ENCODE results near the gene ORC1.

Gene ORC1

DNA sequence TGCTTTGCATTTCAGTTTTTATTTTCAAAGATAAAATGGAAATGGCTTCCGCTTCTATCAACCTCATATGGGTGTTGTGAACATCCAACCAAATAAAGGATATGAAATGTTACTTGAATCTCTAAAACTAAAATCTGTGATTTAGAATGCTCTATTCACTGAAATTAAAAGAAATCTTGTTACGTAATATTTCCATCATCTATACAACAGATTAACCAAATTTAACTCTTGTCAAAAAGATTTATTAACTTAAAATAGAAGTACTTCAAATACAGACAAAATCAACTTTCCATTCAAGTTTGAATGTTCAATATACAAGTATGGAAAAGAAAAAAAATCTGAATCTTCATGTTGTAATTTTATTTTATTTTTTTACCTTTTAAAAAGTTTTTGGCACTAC is 18.8 kb upstream of the ORC1 start:
- Histone ChIP-seq H2AFZ (ENCODE audit: low read length) (no peak overlapping the region), H3K23ac (ENCODE audit: low read depth, low read length, poor library complexity) (no peak overlapping the region), H2BK120ac (ENCODE audit: low read depth, low read length) (no peak overlapping the region), H3K27me3 (ENCODE audit: control insufficient read depth in 3 of 3, insufficient read depth in 3 of 3, low read depth in 1 of 3, low read length in 3 of 3) (no peaks in the 10 kb centered on the region), H3K4me3 (ENCODE audit: low read length in 2 of 2) (no peak overlapping the region), H3K4ac (ENCODE audit: low read length) (no peak overlapping the region), H2BK12ac (ENCODE audit: low read length) (no peak overlapping the region), H3K9ac (ENCODE audit: low read depth, low read length, poor library complexity) (no peak overlapping the region), H3K4me1 (ENCODE audit: control insufficient read depth in 2 of 2, insufficient read depth in 1 of 2, low read depth in 1 of 2, low read length in 2 of 2) (peaks cover 0 to 1% of the 10 kb centered on the region in 2 donors), H3K18ac (ENCODE audit: low read length) (no peak overlapping the region), H3K4me2 (ENCODE audit: insufficient read depth, low read length, poor library complexity, severe bottlenecking) (no peak overlapping the region), H3K79me1 (ENCODE audit: low read depth, low read length) (peaks cover 4% of the 10 kb centered on the region), H3K14ac (ENCODE audit: low read length) (no peak overlapping the region), H4K8ac (ENCODE audit: low read depth, low read length) (no peak overlapping the region), H2BK5ac (ENCODE audit: low read length) (no peak overlapping the region), H3K36me3 (replicated peaks in 1 of 2; ENCODE audit: control insufficient read depth in 2 of 2, insufficient read depth in 2 of 2, low read length in 2 of 2) (peaks cover 9 to 99% of the 10 kb centered on the region in 2 donors), H4K91ac (ENCODE audit: low read depth, low read length, poor library complexity) (no peak overlapping the region), H2BK15ac (ENCODE audit: low read length) (no peak overlapping the region), H3K9me3 (replicated peaks in 1 of 2; ENCODE audit: control insufficient read depth in 2 of 2, insufficient read depth in 1 of 2, low read depth in 1 of 2, low read length in 2 of 2) (no peaks in the 10 kb centered on the region), H2AK5ac (ENCODE audit: low read depth, low read length) (no peak overlapping the region), H3K27ac (replicated peaks; ENCODE audit: low read length) (no peak overlapping the region)
- no CpG with 5 or more reads among the region's 2 CpGs for WGBS, 2 donors (ENCODE audit: extremely low coverage in 2 of 2, insufficient read length in 2 of 2, insufficient replicate concordance in 1 of 2)
- no peak for DNase-seq (ENCODE audit: low spot score)

- Histone ChIP-seq H3K79me1 (ENCODE audit: low read depth, low read length) (peaks cover 4% of the 10 kb centered on the region), H2BK12ac (ENCODE audit: low read length) (no peak overlapping the region), H3K36me3 (replicated peaks in 1 of 2; ENCODE audit: control insufficient read depth in 2 of 2, insufficient read depth in 2 of 2, low read length in 2 of 2) (peaks cover 6 to 99% of the 10 kb centered on the region in 2 donors), H3K23ac (ENCODE audit: low read depth, low read length, poor library complexity) (no peak overlapping the region), H3K4me2 (ENCODE audit: insufficient read depth, low read length, poor library complexity, severe bottlenecking) (no peak overlapping the region), H2AFZ (ENCODE audit: low read length) (no peak overlapping the region), H3K27ac (replicated peaks; ENCODE audit: low read length) (no peak overlapping the region), H4K91ac (ENCODE audit: low read depth, low read length, poor library complexity) (no peak overlapping the region), H3K14ac (ENCODE audit: low read length) (no peak overlapping the region), H3K9ac (ENCODE audit: low read depth, low read length, poor library complexity) (no peak overlapping the region), H3K18ac (ENCODE audit: low read length) (no peak overlapping the region), H2BK5ac (ENCODE audit: low read length) (no peak overlapping the region), H2AK5ac (ENCODE audit: low read depth, low read length) (no peak overlapping the region), H2BK15ac (ENCODE audit: low read length) (no peak overlapping the region), H3K4me3 (ENCODE audit: low read length in 2 of 2) (no peak overlapping the region), H4K8ac (ENCODE audit: low read depth, low read length) (no peak overlapping the region), H3K27me3 (ENCODE audit: control insufficient read depth in 3 of 3, insufficient read depth in 3 of 3, low read depth in 1 of 3, low read length in 3 of 3) (no peaks in the 10 kb centered on the region), H3K9me3 (replicated peaks in 1 of 2; ENCODE audit: control insufficient read depth in 2 of 2, insufficient read depth in 1 of 2, low read depth in 1 of 2, low read length in 2 of 2) (no peaks in the 10 kb centered on the region), H2BK120ac (ENCODE audit: low read depth, low read length) (no peak overlapping the region), H3K4me1 (ENCODE audit: control insufficient read depth in 2 of 2, insufficient read depth in 1 of 2, low read depth in 1 of 2, low read length in 2 of 2) (no peaks in the 10 kb centered on the region), H3K4ac (ENCODE audit: low read length) (no peak overlapping the region)
- no peak for DNase-seq (ENCODE audit: low spot score)
- WGBS, 2 donors (ENCODE audit: extremely low coverage in 2 of 2, insufficient read length in 2 of 2, insufficient replicate concordance in 1 of 2), result no CpG with 5 or more reads among the region's 1 CpG
These were observed 16.5 kb upstream of the ORC1 start for GRCh38 chr1:52420713-52421112.

GRCh38 chr1:52416811-52417210 is 12.6 kb upstream of the ORC1 start:
- no peak overlapping the region for H4K91ac ChIP-seq (ENCODE audit: low read depth, low read length, poor library complexity)
- no peaks in the 10 kb centered on the region for H3K27me3 ChIP-seq (ENCODE audit: control insufficient read depth in 3 of 3, insufficient read depth in 3 of 3, low read depth in 1 of 3, low read length in 3 of 3)
- DNase-seq (ENCODE audit: low spot score), result no peak
- H2BK120ac ChIP-seq (ENCODE audit: low read depth, low read length), result no peak overlapping the region
- no peak overlapping the region for H3K27ac ChIP-seq (replicated peaks; ENCODE audit: low read length)
- peaks cover 22 to 99% of the 10 kb centered on the region in 2 donors for H3K36me3 ChIP-seq (replicated peaks in 1 of 2; ENCODE audit: control insufficient read depth in 2 of 2, insufficient read depth in 2 of 2, low read length in 2 of 2)
- no peak overlapping the region for H3K9ac ChIP-seq (ENCODE audit: low read depth, low read length, poor library complexity)
- no peak overlapping the region for H2BK15ac ChIP-seq (ENCODE audit: low read length)
- no peak overlapping the region for H2BK5ac ChIP-seq (ENCODE audit: low read length)
- no peaks in the 10 kb centered on the region for H3K79me1 ChIP-seq (ENCODE audit: low read depth, low read length)
- WGBS, 2 donors (ENCODE audit: extremely low coverage in 2 of 2, insufficient read length in 2 of 2, insufficient replicate concordance in 1 of 2), result no CpG with 5 or more reads among the region's 2 CpGs
- H3K4me2 ChIP-seq (ENCODE audit: insufficient read depth, low read length, poor library complexity, severe bottlenecking), result no peak overlapping the region
- H3K9me3 ChIP-seq (replicated peaks in 1 of 2; ENCODE audit: control insufficient read depth in 2 of 2, insufficient read depth in 1 of 2, low read depth in 1 of 2, low read length in 2 of 2), result no peaks in the 10 kb centered on the region
- no peak overlapping the region for H3K4me3 ChIP-seq (ENCODE audit: low read length in 2 of 2)
- no peak overlapping the region for H4K8ac ChIP-seq (ENCODE audit: low read depth, low read length)
- no peak overlapping the region for H2AK5ac ChIP-seq (ENCODE audit: low read depth, low read length)
- H3K18ac ChIP-seq (ENCODE audit: low read length), result no peak overlapping the region
- H2AFZ ChIP-seq (ENCODE audit: low read length), result no peak overlapping the region
- no peak overlapping the region for H3K4ac ChIP-seq (ENCODE audit: low read length)
- H3K23ac ChIP-seq (ENCODE audit: low read depth, low read length, poor library complexity), result no peak overlapping the region
- no peak overlapping the region for H2BK12ac ChIP-seq (ENCODE audit: low read length)
- no peak overlapping the region for H3K14ac ChIP-seq (ENCODE audit: low read length)
- H3K4me1 ChIP-seq (ENCODE audit: control insufficient read depth in 2 of 2, insufficient read depth in 1 of 2, low read depth in 1 of 2, low read length in 2 of 2), result no peaks in the 10 kb centered on the region

- Histone ChIP-seq H3K14ac (ENCODE audit: low read length) (no peak overlapping the region), H3K9me3 (replicated peaks in 1 of 2; ENCODE audit: control insufficient read depth in 2 of 2, insufficient read depth in 1 of 2, low read depth in 1 of 2, low read length in 2 of 2) (no peaks in the 10 kb centered on the region), H2BK5ac (ENCODE audit: low read length) (no peak overlapping the region), H3K18ac (ENCODE audit: low read length) (no peak overlapping the region), H3K4me3 (ENCODE audit: low read length in 2 of 2) (no peak overlapping the region), H3K36me3 (replicated peaks in 1 of 2; ENCODE audit: control insufficient read depth in 2 of 2, insufficient read depth in 2 of 2, low read length in 2 of 2) (peaks cover 25 to 98% of the 10 kb centered on the region in 2 donors), H4K91ac (ENCODE audit: low read depth, low read length, poor library complexity) (no peak overlapping the region), H2BK15ac (ENCODE audit: low read length) (no peak overlapping the region), H3K23ac (ENCODE audit: low read depth, low read length, poor library complexity) (no peak overlapping the region), H2AK5ac (ENCODE audit: low read depth, low read length) (no peak overlapping the region), H3K4me2 (ENCODE audit: insufficient read depth, low read length, poor library complexity, severe bottlenecking) (no peak overlapping the region), H2AFZ (ENCODE audit: low read length) (no peak overlapping the region), H3K4me1 (ENCODE audit: control insufficient read depth in 2 of 2, insufficient read depth in 1 of 2, low read depth in 1 of 2, low read length in 2 of 2) (no peaks in the 10 kb centered on the region), H3K27ac (replicated peaks; ENCODE audit: low read length) (no peak overlapping the region), H3K79me1 (ENCODE audit: low read depth, low read length) (no peaks in the 10 kb centered on the region), H2BK12ac (ENCODE audit: low read length) (no peak overlapping the region), H3K9ac (ENCODE audit: low read depth, low read length, poor library complexity) (no peak overlapping the region), H3K27me3 (ENCODE audit: control insufficient read depth in 3 of 3, insufficient read depth in 3 of 3, low read depth in 1 of 3, low read length in 3 of 3) (no peaks in the 10 kb centered on the region), H2BK120ac (ENCODE audit: low read depth, low read length) (no peak overlapping the region), H4K8ac (ENCODE audit: low read depth, low read length) (no peak overlapping the region), H3K4ac (ENCODE audit: low read length) (no peak overlapping the region)
- no peak for DNase-seq (ENCODE audit: low spot score)
These were observed 10.7 kb upstream of the ORC1 start for GRCh38 chr1:52414942-52415341.

Measured in neuronal stem cell (in vitro differentiated cells).